ENCODE results near the gene CEBPG.

- TF ChIP-seq CTCF (conservative IDR thresholded peaks at IDR 0.05; ENCODE audit: low read depth, low read length) (no peak), EZH2 (IDR thresholded peaks at IDR 0.05; ENCODE audit: borderline replicate concordance, low read depth, low read length, poor library complexity, severe bottlenecking) (no peak)
These were observed 1.8 kb downstream of the CEBPG start for GRCh38 chr19:33375156-33375836.
